Measurements from ENCODE around the gene TBX21. TPM values are rescaled to one million over a fixed set of nuclear protein-coding genes. Genes with fewer than 3 reads are reported as not detected.

The TBX21 gene
- total and polyA plus RNA-seq, 9 of the 15 experiments (the other 6 are each of a cell fraction or from before 2014, with no cell fraction given): 0.07 TPM; not detected in 8

- intact Hi-C loops (cut with micrococcal nuclease) (no loop called here), in situ Hi-C loops (cut with MboI) (no loop called here)
- peaks cover 13% of the 10 kb centered on the region; the same call in 1 of the 2 replicates for H4K20me1 ChIP-seq (replicated peaks; ENCODE audit: control insufficient read depth, insufficient read depth, low read length)
- no peaks in the 10 kb centered on the region for H3K9me1 ChIP-seq (ENCODE audit: control insufficient read depth, insufficient read depth, low read length)
- no peaks in the 10 kb centered on the region for H3K36me3 ChIP-seq (ENCODE audit: control insufficient read depth, insufficient read depth, low read length)
- H3K9me3 ChIP-seq (replicated peaks; ENCODE audit: control insufficient read depth, insufficient read depth, low read depth, low read length): no peaks in the 10 kb centered on the region
- POLR2A ChIA-PET: no interaction called here
- H3K27ac ChIP-seq (ENCODE audit: extremely low read depth, low read depth, low read length): no peak overlapping the region
- 0 out of 4 replicates have a peak overlapping the region, but pooled peaks of 1 of the 2 experiments have one; percentile 10 for H3K9ac ChIP-seq (ENCODE audit: insufficient read depth in 1 of 2, low read depth in 2 of 2, low read length in 2 of 2)
- H3K4me2 ChIP-seq (ENCODE audit: insufficient read depth, low read length): no peak overlapping the region
- WGBS (ENCODE audit: insufficient coverage, low coverage, missing lambda C conversion rate): 50% methylated on average over 39 of the region's 60 CpGs
- no TSS peak for BruUV-seq (replicated peaks)
- TF ChIP-seq HMGN3 (IDR thresholded peaks at IDR 0.05; ENCODE audit: borderline replicate concordance, extremely low read depth, insufficient read length, low read depth, low read length): peak; percentile 20
- TF ChIP-seq, protein P1, sequence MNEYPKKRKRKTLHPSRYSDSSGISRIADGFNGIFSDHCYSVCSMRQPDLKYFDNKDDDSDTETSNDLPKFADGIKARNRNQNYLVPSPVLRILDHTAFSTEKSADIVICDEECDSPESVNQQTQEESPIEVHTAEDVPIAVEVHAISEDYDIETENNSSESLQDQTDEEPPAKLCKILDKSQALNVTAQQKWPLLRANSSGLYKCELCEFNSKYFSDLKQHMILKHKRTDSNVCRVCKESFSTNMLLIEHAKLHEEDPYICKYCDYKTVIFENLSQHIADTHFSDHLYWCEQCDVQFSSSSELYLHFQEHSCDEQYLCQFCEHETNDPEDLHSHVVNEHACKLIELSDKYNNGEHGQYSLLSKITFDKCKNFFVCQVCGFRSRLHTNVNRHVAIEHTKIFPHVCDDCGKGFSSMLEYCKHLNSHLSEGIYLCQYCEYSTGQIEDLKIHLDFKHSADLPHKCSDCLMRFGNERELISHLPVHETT (CRISPR knock-in tag; conservative IDR thresholded peaks at IDR 0.05 in 1 of 2, IDR thresholded peaks at IDR 0.05 in 1 of 2): no peak
- CTCF ChIA-PET (ENCODE audit: low intra/inter-chr PET ratio): no interaction called here
- FAIRE-seq: no peak
- no peak overlapping the region for H2AFZ ChIP-seq (ENCODE audit: low read depth, low read length)
- no peak for ATAC-seq
- peaks cover 14 to 48% of the 10 kb centered on the region in 2 experiments for H3K27me3 ChIP-seq (ENCODE audit: control insufficient read depth in 2 of 2, insufficient read depth in 2 of 2, low read length in 2 of 2)
- DNase-seq (ENCODE audit: extremely low read depth in 1 of 4, low spot score in 3 of 4): no peak
- H3K79me2 ChIP-seq (ENCODE audit: control insufficient read depth, insufficient read depth, low read length): no peaks in the 10 kb centered on the region
- peaks cover 0 to 12% of the 10 kb centered on the region in 2 experiments; a peak in 2 of 5 replicates for H3K4me1 ChIP-seq (replicated peaks in 1 of 2; ENCODE audit: control insufficient read depth in 2 of 2, insufficient read depth in 2 of 2, low read length in 2 of 2)
- H3K4me3 ChIP-seq: no peak overlapping the region
These were observed 806 bp downstream of the TBX21 start for GRCh38 chr17:47733674-47734410.

All from K562 (cell line).